HUES64 (cell line): ENCODE measurements around the gene TBC1D22A.
A peak's percentile ranks its signal among the peaks of the same experiment; 100 is the strongest.

Source experiments
- H3K27ac ChIP-seq: 2 replicates; pipeline ENCODE4 v1.7.0; 2013; ENCODE audit warnings: low read depth, low read length, inconsistent platforms
- H3K27me3 ChIP-seq: 2 replicates; pipeline ENCODE4 v1.6.1; 2013; ENCODE audit warnings: mild to moderate bottlenecking, low read length; ENCODE audit not compliant: insufficient read depth
- H3K36me3 ChIP-seq: 2 replicates; pipeline ENCODE4 v1.6.1; 2013; ENCODE audit warnings: mild to moderate bottlenecking, low read length; ENCODE audit not compliant: insufficient read depth
- H3K4me1 ChIP-seq: 2 replicates; pipeline ENCODE4 v1.6.1; 2013; ENCODE audit warnings: mild to moderate bottlenecking, low read length, moderate library complexity; ENCODE audit not compliant: insufficient read depth
- H3K4me3 ChIP-seq: 2 replicates; pipeline ENCODE4 v1.5.1; 2013; ENCODE audit warnings: mild to moderate bottlenecking, low read length, moderate library complexity
- H3K9ac ChIP-seq: 2 replicates; pipeline ENCODE4 v1.6.1; 2013; ENCODE audit warnings: mild to moderate bottlenecking, low read depth, low read length
- H3K9me3 ChIP-seq: 2 replicates; pipeline ENCODE4 v1.6.1; 2013; ENCODE audit warnings: low read depth, low read length; ENCODE audit not compliant: insufficient read depth
- WGBS: fragments of 150-250, 120-280 bp; methylation state at CpG from one replicate; pipeline ENCODE4 v1.1.7; 2013; ENCODE audit warnings: missing lambda C conversion rate; 5-methylcytosine and 5-hydroxymethylcytosine counted together

The TBC1D22A gene

GRCh38 chr22:47094861-47095330 lies 332.4 kb downstream of the TBC1D22A start:
- no peaks in the 10 kb centered on the region for H3K9me3 ChIP-seq
- no peaks in the 10 kb centered on the region for H3K27me3 ChIP-seq
- no peak overlapping the region for H3K9ac ChIP-seq
- 97% methylated on average over 8 of the region's 8 CpGs for WGBS
- no peaks in the 10 kb centered on the region for H3K36me3 ChIP-seq
- peaks cover 16% of the 10 kb centered on the region for H3K4me1 ChIP-seq
- no peak overlapping the region for H3K27ac ChIP-seq
- no peak overlapping the region for H3K4me3 ChIP-seq

GRCh38 chr22:47095395-47096122 lies 333.1 kb downstream of the TBC1D22A start:
- no peak overlapping the region for H3K27ac ChIP-seq
- WGBS, result 94% methylated on average over 5 of the region's 5 CpGs

GRCh38 chr22:47098121-47098520 lies 335.7 kb downstream of the TBC1D22A start:
- H3K4me1 ChIP-seq, result peaks cover 27% of the 10 kb centered on the region
- no peak overlapping the region for H3K9ac ChIP-seq
- no peaks in the 10 kb centered on the region for H3K36me3 ChIP-seq
- H3K27ac ChIP-seq, result no peak overlapping the region
- H3K4me3 ChIP-seq, result no peak overlapping the region
- H3K27me3 ChIP-seq, result no peaks in the 10 kb centered on the region
- H3K9me3 ChIP-seq, result no peaks in the 10 kb centered on the region
- WGBS, result 93% methylated on average over 5 of the region's 5 CpGs

More at GRCh38 chr22:47095395-47096122, 333.1 kb downstream of the TBC1D22A start:
- Histone ChIP-seq H3K4me1 (peaks cover 18% of the 10 kb centered on the region), H3K4me3 (no peak overlapping the region), H3K9me3 (no peaks in the 10 kb centered on the region), H3K27me3 (no peaks in the 10 kb centered on the region), H3K9ac (no peak overlapping the region), H3K36me3 (no peaks in the 10 kb centered on the region)

GRCh38 chr22:47098554-47098953 lies 336.1 kb downstream of the TBC1D22A start:
- Histone ChIP-seq H3K27me3 (no peaks in the 10 kb centered on the region), H3K4me3 (no peak overlapping the region), H3K4me1 (peaks cover 27% of the 10 kb centered on the region), H3K9ac (no peak overlapping the region), H3K27ac (no peak overlapping the region), H3K9me3 (no peaks in the 10 kb centered on the region), H3K36me3 (no peaks in the 10 kb centered on the region)
- WGBS, result 93% methylated on average over 11 of the region's 11 CpGs

- Histone ChIP-seq H3K27me3 (no peaks in the 10 kb centered on the region), H3K9me3 (no peaks in the 10 kb centered on the region), H3K27ac (no peak overlapping the region), H3K4me3 (no peak overlapping the region), H3K9ac (no peak overlapping the region), H3K36me3 (no peaks in the 10 kb centered on the region), H3K4me1 (peaks cover 30% of the 10 kb centered on the region)
- WGBS, result 90% methylated on average over 2 of the region's 2 CpGs
Measured at GRCh38 chr22:47100019-47100418, 337.6 kb downstream of the TBC1D22A start.

- no peaks in the 10 kb centered on the region for H3K9me3 ChIP-seq
- 0 out of 2 replicates have a peak overlapping the region, but pooled peaks have one; percentile 3 for H3K9ac ChIP-seq
- no peaks in the 10 kb centered on the region for H3K36me3 ChIP-seq
- no peak overlapping the region for H3K27ac ChIP-seq
- H3K4me3 ChIP-seq, result no peak overlapping the region
- H3K4me1 ChIP-seq, result peaks cover 30% of the 10 kb centered on the region
- no peaks in the 10 kb centered on the region for H3K27me3 ChIP-seq
- WGBS, result 81% methylated on average over 15 of the region's 15 CpGs
Measured at GRCh38 chr22:47100646-47101200, 338.3 kb downstream of the TBC1D22A start.

GRCh38 chr22:47101321-47101885 lies 339.0 kb downstream of the TBC1D22A start:
- Histone ChIP-seq H3K36me3 (no peaks in the 10 kb centered on the region), H3K27ac (peak overlapping the region; percentile 77; the same call in 1 of the 2 replicates), H3K9ac (no peak overlapping the region), H3K9me3 (no peaks in the 10 kb centered on the region), H3K27me3 (no peaks in the 10 kb centered on the region), H3K4me1 (peaks cover 30% of the 10 kb centered on the region), H3K4me3 (no peak overlapping the region)
- 94% methylated on average over 16 of the region's 16 CpGs for WGBS

- Histone ChIP-seq H3K9me3 (no peaks in the 10 kb centered on the region), H3K9ac (peak overlapping the region; percentile 17; the same call in 1 of the 2 replicates), H3K4me1 (peaks cover 30% of the 10 kb centered on the region), H3K4me3 (no peak overlapping the region), H3K36me3 (no peaks in the 10 kb centered on the region), H3K27me3 (no peaks in the 10 kb centered on the region), H3K27ac (peak overlapping the region; percentile 77; the same call in 1 of the 2 replicates)
- WGBS, result 89% methylated on average over 12 of the region's 12 CpGs
Measured at GRCh38 chr22:47102081-47102480, 339.6 kb downstream of the TBC1D22A start.

- WGBS, result 9% methylated on average over 2 of the region's 2 CpGs
Measured at GRCh38 chr22:47102648-47103047, 340.2 kb downstream of the TBC1D22A start.

GRCh38 chr22:47105085-47105484 lies 342.6 kb downstream of the TBC1D22A start:
- Histone ChIP-seq H3K4me1 (peaks cover 30% of the 10 kb centered on the region), H3K4me3 (no peak overlapping the region), H3K27ac (no peak overlapping the region), H3K9ac (no peak overlapping the region), H3K27me3 (no peaks in the 10 kb centered on the region), H3K9me3 (no peaks in the 10 kb centered on the region), H3K36me3 (no peaks in the 10 kb centered on the region)
- WGBS, result 93% methylated on average over 3 of the region's 4 CpGs

More at GRCh38 chr22:47102648-47103047, 340.2 kb downstream of the TBC1D22A start:
- no peaks in the 10 kb centered on the region for H3K9me3 ChIP-seq
- peak overlapping the region; percentile 37; the same call in 1 of the 2 replicates for H3K9ac ChIP-seq
- H3K4me1 ChIP-seq, result peaks cover 30% of the 10 kb centered on the region
- H3K36me3 ChIP-seq, result no peaks in the 10 kb centered on the region
- no peak overlapping the region for H3K4me3 ChIP-seq
- H3K27me3 ChIP-seq, result no peaks in the 10 kb centered on the region
- H3K27ac ChIP-seq, result peak overlapping the region; percentile 89

GRCh38 chr22:47106806-47107205 lies 344.4 kb downstream of the TBC1D22A start:
- Histone ChIP-seq H3K27me3 (no peaks in the 10 kb centered on the region), H3K9ac (no peak overlapping the region), H3K27ac (no peak overlapping the region), H3K4me3 (no peak overlapping the region), H3K4me1 (peaks cover 18% of the 10 kb centered on the region), H3K9me3 (no peaks in the 10 kb centered on the region), H3K36me3 (no peaks in the 10 kb centered on the region)
- 98% methylated on average over 3 of the region's 5 CpGs for WGBS
